Right atrium auricular region (tissue), 2 donors: ENCODE results near the gene ASCC2. TPM values are rescaled to one million over a fixed set of nuclear protein-coding genes. Genes with fewer than 3 reads are reported as not detected.

Source experiments
- DNase-seq: peaks from one replicate; pipeline ENCODE4 v3.0.0-alpha.2; 2019; ENCODE audit warnings: low spot score
- H3K27ac ChIP-seq, 2 donors: fragments of 200-600 bp; sonication (generic); 1 replicate in 1 of 2; 2 replicates in 1 of 2; pipeline ENCODE4 v1.5.1; 2016 to 2019
- H3K27me3 ChIP-seq, 2 donors: fragments of 200-600 bp; sonication (generic); one replicate each; pipeline versions ENCODE4 v1.5.1 to v1.6.0; 2017 to 2019
- H3K36me3 ChIP-seq: fragments of 200-600 bp; sonication (generic); one replicate; pipeline ENCODE4 v1.5.1; 2016
- H3K4me1 ChIP-seq, 2 donors: fragments of 200-600 bp; sonication (generic); one replicate each; pipeline versions ENCODE4 v1.5.1 to v1.6.0; 2017 to 2019
- H3K4me3 ChIP-seq, 2 donors: fragments of 200-600 bp; sonication (generic); 1 replicate in 1 of 2; 2 replicates in 1 of 2; pipeline ENCODE4 v1.5.1; 2017 to 2019; ENCODE audit warnings: mild to moderate bottlenecking in 1 of 2, moderate library complexity in 1 of 2
- H3K9me3 ChIP-seq, 2 donors: fragments of 200-600 bp; sonication (generic); one replicate each; pipeline ENCODE4 v1.5.1; 2019
- CTCF ChIP-seq, 2 donors: fragments of 200-600 bp; sonication (generic); IDR thresholded peaks; one replicate each; pipeline ENCODE4 v1.5.1; 2019; ENCODE audit warnings: antibody characterized with exemption in 2 of 2
- total RNA-seq, 2 donors: library from RNA; depleted of rRNA; stranded (reverse); fragments of >200 nt; gene quantifications; one replicate each; pipeline ENCODE4 v1.1.0, GENCODE V29; 2016

ASCC2 gene
- total RNA-seq, 2 donors from 2014 or later = 24.3 to 37.5 TPM

- Histone ChIP-seq H3K36me3 (peaks cover 23% of the 10 kb centered on the region), H3K27ac (peak overlapping the region; percentile 95), H3K9me3 (no peaks in the 10 kb centered on the region), H3K4me3 (peak overlapping the region; percentile 82 to 92), H3K27me3 (no peaks in the 10 kb centered on the region), H3K4me1 (peaks cover 0 to 35% of the 10 kb centered on the region in 2 donors)
- DNase-seq = no peak
- no peak for TF ChIP-seq CTCF (IDR thresholded peaks at IDR 0.05)
Measured at GRCh38 chr22:29768052-29768693, 69.9 kb downstream of the ASCC2 start.

- no peaks in the 10 kb centered on the region for H3K9me3 ChIP-seq
- no peak for TF ChIP-seq CTCF (IDR thresholded peaks at IDR 0.05)
- peaks cover 0 to 33% of the 10 kb centered on the region in 2 donors for H3K4me1 ChIP-seq
- peak within 1 kb of the TSS; percentile 95 for H3K27ac ChIP-seq
- peak; percentile 93 for DNase-seq
- H3K36me3 ChIP-seq = peaks cover 23% of the 10 kb centered on the region
- H3K27me3 ChIP-seq = no peaks in the 10 kb centered on the region
- H3K4me3 ChIP-seq = peak within 1 kb of the TSS; percentile 82 to 92
Measured at GRCh38 chr22:29767171-29768051, 70.7 kb downstream of the ASCC2 start, which contains the start of gene UQCR10. TSS of gene UQCR10 (plus strand) at chr22:29767369. CDS start at chr22:29767399, 30 bp downstream.

- Histone ChIP-seq H3K9me3 (no peaks in the 10 kb centered on the region), H3K4me3 (peak within 1 kb of the TSS; percentile 82 to 92), H3K27ac (peak within 1 kb of the TSS; percentile 95), H3K36me3 (peaks cover 23% of the 10 kb centered on the region), H3K27me3 (no peaks in the 10 kb centered on the region), H3K4me1 (peaks cover 0 to 33% of the 10 kb centered on the region in 2 donors)
- DNase-seq = peak; percentile 95
- TF ChIP-seq CTCF (IDR thresholded peaks at IDR 0.05) = no peak
Measured at GRCh38 chr22:29766632-29767170, 71.4 kb downstream of the ASCC2 start, which contains the start of gene ZMAT5. TSS of gene ZMAT5 (minus strand) at chr22:29767007. CDS start at chr22:29748544, 18,463 bp downstream.

GRCh38 chr22:29765905-29766631 lies 72.0 kb downstream of the ASCC2 start:
- Histone ChIP-seq H3K9me3 (no peaks in the 10 kb centered on the region), H3K4me3 (peak overlapping the region; percentile 82 to 92), H3K4me1 (peaks cover 0 to 33% of the 10 kb centered on the region in 2 donors), H3K27me3 (no peaks in the 10 kb centered on the region), H3K36me3 (peaks cover 20% of the 10 kb centered on the region), H3K27ac (peak overlapping the region; percentile 95)
- no peak for DNase-seq
- no peak for TF ChIP-seq CTCF (IDR thresholded peaks at IDR 0.05)

- Histone ChIP-seq H3K36me3 (no peaks in the 10 kb centered on the region), H3K27me3 (no peaks in the 10 kb centered on the region), H3K4me1 (peaks cover 0 to 11% of the 10 kb centered on the region in 2 donors), H3K4me3 (no peak overlapping the region), H3K27ac (no peak overlapping the region), H3K9me3 (no peaks in the 10 kb centered on the region)
- no peak for TF ChIP-seq CTCF (IDR thresholded peaks at IDR 0.05)
- no peak for DNase-seq
Measured at GRCh38 chr22:29762263-29762662, 75.8 kb downstream of the ASCC2 start.
